Breast epithelium (tissue), 4 donors: ENCODE data around the gene APBB2. TPM values are rescaled to one million over a fixed set of nuclear protein-coding genes. Genes with fewer than 3 reads are reported as not detected.

Experiments used
- DNase-seq, 2 donors: peaks; one replicate each; pipeline ENCODE4 v3.0.0-alpha.2; 2019; ENCODE audit warnings: low spot score in 2 of 2
- H3K27ac ChIP-seq, 2 donors: fragments of 200-600 bp; sonication (generic) in 1 of 2; one replicate each; pipeline ENCODE4 v1.5.1; 2016 to 2019; ENCODE audit warnings: mild to moderate bottlenecking in 1 of 2
- H3K27me3 ChIP-seq, 2 donors: fragments of 200-600 bp; sonication (generic) in 1 of 2; one replicate each; pipeline versions ENCODE4 v1.5.1 to v1.6.0; 2017 to 2019; ENCODE audit warnings: control low read depth in 1 of 2, mild to moderate bottlenecking in 1 of 2
- H3K36me3 ChIP-seq: fragments of 200-600 bp; one replicate; pipeline ENCODE4 v1.5.1; 2019
- H3K4me1 ChIP-seq, 2 donors: fragments of 200-600 bp; sonication (generic); one replicate each; pipeline ENCODE4 v1.5.1; 2016 to 2019; ENCODE audit warnings: control low read depth in 1 of 2
- H3K4me3 ChIP-seq, 3 donors: fragments of 200-600 bp; sonication (generic); 1 replicate in 2 of 3; 2 replicates in 1 of 3; pipeline ENCODE4 v1.5.1; 2016 to 2019; ENCODE audit warnings: mild to moderate bottlenecking in 3 of 3, moderate library complexity in 2 of 3
- H3K9me3 ChIP-seq, 2 donors: fragments of 200-600 bp; sonication (generic) in 1 of 2; one replicate each; pipeline ENCODE4 v1.5.1; 2016 to 2019; ENCODE audit warnings: control low read depth in 1 of 2
- POLR2A ChIP-seq: fragments of 450-650 bp; IDR thresholded peaks from one replicate; pipeline ENCODE4 v1.6.1; 2016; ENCODE audit warnings: antibody characterized with exemption, mild to moderate bottlenecking, moderate library complexity
- POLR2AphosphoS5 ChIP-seq, 3 donors: sonication (generic); formaldehyde crosslinking; IDR thresholded peaks; one replicate each; pipeline ENCODE4 v1.6.1; 2017; ENCODE audit warnings: antibody characterized with exemption in 3 of 3
- intact Hi-C: fragments of 100-400 bp; cut with DNase I; formaldehyde crosslinking; loops from one replicate; pipeline ENCODE4 v1.15.1; 2023; ENCODE audit warnings: low total_unique reads
- total RNA-seq, 3 donors: library from RNA; depleted of rRNA; stranded (reverse); fragments of >200 nt; gene quantifications; one replicate each; pipeline ENCODE4 v1.1.0, GENCODE V29; 2016
- TF ChIP-seq, protein P1 (sequence below), 3 donors: fragments of 450-650 bp; IDR thresholded peaks; one replicate each; pipeline ENCODE4 v1.5.1; 2016 to 2017; ENCODE audit warnings: antibody characterized with exemption in 3 of 3, mild to moderate bottlenecking in 3 of 3, moderate library complexity in 3 of 3

Gene APBB2
- total RNA-seq, 3 donors from 2014 or later, result 87.4 to 192 (median 153) TPM

DNA sequence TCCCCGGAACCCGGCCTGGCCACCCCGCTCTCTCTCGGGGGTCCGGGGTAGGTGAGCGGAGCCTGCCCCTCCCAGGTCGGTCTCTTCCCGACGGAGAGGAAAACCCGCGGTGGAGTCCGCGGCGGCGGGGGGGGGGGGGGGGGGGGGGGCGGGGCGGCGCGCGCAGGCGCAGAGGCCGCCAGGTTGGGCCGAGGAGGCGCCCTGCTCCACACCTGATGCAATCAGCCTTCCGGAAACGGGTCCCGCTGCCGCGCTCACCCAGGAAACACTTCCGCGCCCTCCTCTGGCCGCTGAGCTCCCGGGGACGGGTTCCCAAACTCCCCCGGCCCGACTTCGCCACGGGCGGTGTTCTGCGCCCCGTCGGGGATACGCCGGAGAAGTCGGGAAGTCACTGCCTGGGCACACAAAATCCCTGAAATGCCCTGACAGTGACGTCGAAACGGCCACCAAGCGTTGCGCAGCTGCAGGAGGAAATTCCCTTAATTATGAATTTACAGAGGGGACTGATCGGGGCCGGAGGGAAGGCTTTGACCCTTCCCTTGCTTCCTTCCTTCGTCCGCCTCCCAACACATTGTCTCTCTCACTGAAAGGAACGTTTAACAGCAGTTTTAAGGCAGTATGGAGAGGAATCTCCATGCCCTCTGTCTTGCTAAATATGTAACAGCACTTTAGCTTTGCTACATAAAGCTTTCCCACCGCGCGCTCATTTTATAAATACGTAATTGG is 2.1 kb upstream of the APBB2 start:
- peak overlapping the region; percentile 93 to 94 for H3K27ac ChIP-seq
- TF ChIP-seq POLR2A (peak; percentile 35), POLR2AphosphoS5 (IDR thresholded peaks at IDR 0.05) (peak; percentile 71 to 82 (median 76))
- TF ChIP-seq, protein P1, sequence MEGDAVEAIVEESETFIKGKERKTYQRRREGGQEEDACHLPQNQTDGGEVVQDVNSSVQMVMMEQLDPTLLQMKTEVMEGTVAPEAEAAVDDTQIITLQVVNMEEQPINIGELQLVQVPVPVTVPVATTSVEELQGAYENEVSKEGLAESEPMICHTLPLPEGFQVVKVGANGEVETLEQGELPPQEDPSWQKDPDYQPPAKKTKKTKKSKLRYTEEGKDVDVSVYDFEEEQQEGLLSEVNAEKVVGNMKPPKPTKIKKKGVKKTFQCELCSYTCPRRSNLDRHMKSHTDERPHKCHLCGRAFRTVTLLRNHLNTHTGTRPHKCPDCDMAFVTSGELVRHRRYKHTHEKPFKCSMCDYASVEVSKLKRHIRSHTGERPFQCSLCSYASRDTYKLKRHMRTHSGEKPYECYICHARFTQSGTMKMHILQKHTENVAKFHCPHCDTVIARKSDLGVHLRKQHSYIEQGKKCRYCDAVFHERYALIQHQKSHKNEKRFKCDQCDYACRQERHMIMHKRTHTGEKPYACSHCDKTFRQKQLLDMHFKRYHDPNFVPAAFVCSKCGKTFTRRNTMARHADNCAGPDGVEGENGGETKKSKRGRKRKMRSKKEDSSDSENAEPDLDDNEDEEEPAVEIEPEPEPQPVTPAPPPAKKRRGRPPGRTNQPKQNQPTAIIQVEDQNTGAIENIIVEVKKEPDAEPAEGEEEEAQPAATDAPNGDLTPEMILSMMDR (IDR thresholded peaks at IDR 0.05), result peak; percentile 32 to 52 (median 49)
- H3K36me3 ChIP-seq, result no peaks in the 10 kb centered on the region
- H3K27me3 ChIP-seq, result no peaks in the 10 kb centered on the region
- H3K9me3 ChIP-seq, result no peaks in the 10 kb centered on the region
- H3K4me3 ChIP-seq, result peak overlapping the region; percentile 55 to 82 (median 61)
- DNase-seq, result peak; percentile 57 to 67
- intact Hi-C loops, result no loop called here
- H3K4me1 ChIP-seq, result no peaks in the 10 kb centered on the region

DNA sequence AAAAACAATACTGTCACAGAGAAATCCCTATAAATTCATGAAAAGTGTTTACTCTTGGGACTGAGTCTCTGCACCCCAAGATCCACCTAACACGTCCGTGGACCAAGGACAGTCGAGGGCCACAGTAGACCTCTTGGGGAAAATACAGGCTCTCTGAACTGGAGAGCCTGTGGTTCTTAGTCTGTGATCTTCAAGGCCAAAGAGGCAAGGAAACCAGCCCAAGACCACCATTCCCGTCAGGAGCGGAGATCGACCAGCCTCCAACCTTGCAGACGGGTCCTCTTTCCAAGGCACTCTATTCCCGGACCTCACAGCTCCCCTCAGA is 1.6 kb upstream of the APBB2 start:
- Histone ChIP-seq H3K27me3 (no peaks in the 10 kb centered on the region), H3K36me3 (no peaks in the 10 kb centered on the region), H3K27ac (peak overlapping the region; percentile 93 to 94), H3K4me1 (no peaks in the 10 kb centered on the region), H3K9me3 (no peaks in the 10 kb centered on the region), H3K4me3 (peak overlapping the region; percentile 55 to 82 (median 61))
- intact Hi-C loops, result no loop called here
- no peak for DNase-seq
- TF ChIP-seq, protein P1 (IDR thresholded peaks at IDR 0.05), result no peak
- TF ChIP-seq POLR2AphosphoS5 (IDR thresholded peaks at IDR 0.05) (no peak), POLR2A (no peak)

DNA sequence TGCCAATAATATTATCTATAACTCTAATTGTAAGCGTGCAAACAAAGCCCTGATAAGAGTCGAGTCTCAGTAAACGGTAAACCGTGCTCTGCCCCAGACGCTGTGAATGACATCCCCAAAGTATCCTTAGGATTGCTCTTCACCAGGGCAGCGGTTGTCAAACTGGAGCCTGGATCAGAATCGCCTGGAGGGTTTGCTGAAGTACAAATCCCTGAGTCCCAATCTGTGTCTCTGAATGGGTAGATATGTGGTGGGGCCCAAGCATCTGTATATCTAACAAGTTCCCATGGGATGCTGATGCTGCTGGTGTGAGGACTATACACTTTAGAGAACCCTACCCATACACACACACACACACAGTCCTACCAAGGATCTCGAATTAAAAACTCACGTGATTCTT is 813 bp upstream of the APBB2 start:
- Histone ChIP-seq H3K27me3 (no peaks in the 10 kb centered on the region), H3K36me3 (no peaks in the 10 kb centered on the region), H3K4me3 (peak overlapping the region in 2 of 3 donors; percentile 87 to 88), H3K9me3 (no peaks in the 10 kb centered on the region), H3K27ac (peak overlapping the region; percentile 87 to 93), H3K4me1 (no peaks in the 10 kb centered on the region)
- no peak for TF ChIP-seq POLR2A
- TF ChIP-seq, protein P1 (IDR thresholded peaks at IDR 0.05), result no peak
- no peak for TF ChIP-seq POLR2AphosphoS5 (IDR thresholded peaks at IDR 0.05)
- DNase-seq, result no peak
- intact Hi-C loops, result no loop called here

DNA sequence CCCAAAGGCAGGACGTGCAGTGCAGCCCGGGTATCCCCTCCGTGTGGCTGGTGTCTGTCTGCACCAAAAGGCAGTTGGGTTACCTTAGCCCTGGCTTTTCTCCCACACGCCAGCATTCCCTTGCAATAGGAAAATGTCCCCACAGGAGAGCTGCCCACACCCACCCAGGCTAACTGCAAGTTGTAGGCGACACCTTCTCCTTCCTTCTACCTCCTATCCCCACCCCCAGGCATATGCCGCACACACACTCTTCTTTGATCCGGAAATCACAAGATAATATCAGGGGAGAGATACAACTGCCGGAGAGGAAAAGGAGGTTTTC is 444 bp upstream of the APBB2 start:
- Histone ChIP-seq H3K4me1 (no peaks in the 10 kb centered on the region), H3K4me3 (peak overlapping the region; percentile 75 to 88 (median 87)), H3K9me3 (no peaks in the 10 kb centered on the region), H3K27ac (peak overlapping the region; percentile 87 to 93), H3K36me3 (no peaks in the 10 kb centered on the region), H3K27me3 (no peaks in the 10 kb centered on the region)
- intact Hi-C loops, result loop anchor here (5.0 kb wide), 1 partner anchor 287 kb away; no protein-coding TSS in a partner anchor
- no peak for DNase-seq
- TF ChIP-seq POLR2AphosphoS5 (IDR thresholded peaks at IDR 0.05) (no peak), POLR2A (no peak)
- TF ChIP-seq, protein P1 (IDR thresholded peaks at IDR 0.05), result no peak

DNA sequence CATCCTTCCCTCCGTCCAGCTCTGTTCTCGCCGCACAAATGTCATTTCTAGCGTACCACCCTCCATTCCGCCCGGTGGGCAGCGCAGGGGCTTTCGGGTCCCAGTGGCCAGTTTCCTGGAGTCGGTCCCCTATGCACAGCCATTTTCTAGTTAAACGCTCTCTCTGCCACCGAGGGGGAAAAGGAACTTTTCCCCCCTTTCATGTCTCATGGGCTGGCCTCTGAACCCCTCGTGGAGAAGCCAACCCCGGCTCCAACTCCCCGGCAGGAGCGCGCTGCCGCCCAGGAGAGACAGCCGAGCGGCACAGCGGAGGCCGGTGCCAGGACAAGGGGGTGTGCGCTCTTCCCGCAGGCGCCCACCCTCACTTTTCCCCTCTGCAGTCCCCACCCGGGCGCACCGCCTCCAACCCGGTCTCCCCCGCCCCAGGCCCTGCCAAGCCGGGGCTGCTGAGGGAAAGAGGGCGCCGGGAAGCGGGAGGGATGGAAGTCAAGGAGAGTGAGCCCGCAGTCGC is 662 bp downstream of the APBB2 start:
- intact Hi-C loops, result loop anchor here (5.0 kb wide), 1 partner anchor 286 kb away; no protein-coding TSS in a partner anchor
- no peaks in the 10 kb centered on the region for H3K4me1 ChIP-seq
- H3K36me3 ChIP-seq, result no peaks in the 10 kb centered on the region
- DNase-seq, result no peak
- TF ChIP-seq, protein P1 (IDR thresholded peaks at IDR 0.05), result no peak
- TF ChIP-seq POLR2A, result no peak
- TF ChIP-seq POLR2AphosphoS5 (IDR thresholded peaks at IDR 0.05), result peak in 1 of 3 donors; percentile 11
- peak overlapping the region; percentile 75 to 88 (median 87) for H3K4me3 ChIP-seq
- H3K9me3 ChIP-seq, result no peaks in the 10 kb centered on the region
- no peaks in the 10 kb centered on the region for H3K27me3 ChIP-seq
- H3K27ac ChIP-seq, result peak overlapping the region; percentile 87 to 93
